SKM-1 treated with dmso at 0.1 percent for 144 hours (cell line): ENCODE results near the gene SDHC.
"Not testable (repeated sequence)": the region's sequence is repeated elsewhere in the genome, so short reads cannot be mapped to it uniquely, and the experiment has no call there.

Experiments used
- DNase-seq: peaks from one replicate; lab custom pipeline; 2025; ENCODE audit not compliant: unreplicated experiment; lab: John Stamatoyannopoulos, UW

Gene SDHC

DNA sequence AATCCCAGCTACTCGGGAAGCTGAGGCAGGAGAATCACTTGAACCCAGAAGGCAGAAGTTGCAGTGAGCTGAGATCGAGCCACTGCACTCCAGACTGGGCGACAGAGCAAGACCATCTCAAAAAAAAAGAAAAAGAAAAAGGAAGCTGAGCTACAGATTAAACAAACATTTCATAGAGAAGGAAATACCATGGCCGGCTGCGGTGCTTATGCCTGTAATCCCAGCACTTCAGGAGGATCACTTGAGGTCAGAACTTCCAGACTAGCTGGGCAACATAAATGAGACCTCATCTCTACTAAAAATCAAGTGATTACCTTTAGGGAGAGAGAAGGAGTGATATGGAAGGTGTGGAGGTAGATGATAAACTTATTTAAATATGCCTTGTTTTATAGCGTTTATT is 67.5 kb downstream of the SDHC start:
- DNase-seq: no peak

DNA sequence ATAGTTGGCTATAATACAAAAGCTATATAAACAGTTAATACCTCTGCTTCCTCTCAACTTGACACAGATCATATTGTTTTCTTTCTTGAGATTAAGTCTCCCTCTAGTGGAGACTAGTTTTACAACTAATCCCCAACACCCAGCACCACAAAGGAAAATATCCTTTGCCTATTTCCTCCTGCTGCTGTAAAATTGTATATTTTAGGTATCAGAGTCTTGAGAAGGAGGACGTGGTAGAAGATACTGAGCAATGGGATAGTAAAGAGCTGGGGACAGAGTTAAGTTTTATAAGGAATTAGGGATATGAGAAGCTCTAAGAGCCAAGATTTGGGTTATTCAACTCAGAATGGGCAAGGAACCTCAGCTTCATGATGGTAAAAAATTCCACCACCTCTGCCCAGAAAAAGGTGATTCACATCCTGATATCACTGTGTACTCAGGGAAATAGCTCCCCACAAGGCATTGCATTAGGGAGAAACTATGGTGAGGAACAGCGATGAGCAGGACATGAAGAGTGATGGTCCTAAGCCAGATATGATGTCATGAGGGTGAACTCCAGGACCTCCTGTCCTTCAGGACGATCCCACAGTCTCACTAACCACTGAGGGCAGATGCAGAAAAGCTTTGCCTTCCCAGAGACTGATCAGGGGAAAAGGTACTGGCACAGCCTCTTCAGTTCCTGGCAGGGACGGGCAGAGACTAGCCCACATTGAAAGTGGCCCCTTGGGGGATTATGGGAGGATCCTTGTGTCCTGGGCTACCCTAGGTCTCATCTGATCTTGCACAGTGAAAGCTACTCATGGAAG is 68.2 kb downstream of the SDHC start:
- peak; percentile 90 for DNase-seq

GRCh38 chr1:161388639-161389038 is 74.5 kb downstream of the SDHC start:
- DNase-seq: no peak

DNA sequence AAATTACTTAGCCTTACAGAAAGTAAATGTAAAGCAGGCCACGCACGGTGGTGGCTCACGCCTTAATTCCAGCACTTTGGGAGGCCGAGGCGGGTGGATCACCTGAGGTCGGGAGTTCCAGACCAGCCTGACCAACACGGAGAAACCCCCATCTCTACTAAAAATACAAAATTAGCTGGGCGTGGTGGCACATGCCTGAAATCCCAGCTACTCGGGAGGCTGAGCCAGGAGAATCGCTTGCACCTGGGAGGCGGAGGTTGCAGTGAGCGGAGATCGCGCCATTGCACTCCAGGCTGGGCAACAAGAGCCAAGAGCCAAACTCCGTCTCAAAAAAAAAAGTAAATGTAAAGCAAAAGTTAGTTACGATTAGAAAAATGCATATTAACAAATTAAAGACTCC is 75.0 kb downstream of the SDHC start:
- DNase-seq: not testable (repeated sequence)

DNA sequence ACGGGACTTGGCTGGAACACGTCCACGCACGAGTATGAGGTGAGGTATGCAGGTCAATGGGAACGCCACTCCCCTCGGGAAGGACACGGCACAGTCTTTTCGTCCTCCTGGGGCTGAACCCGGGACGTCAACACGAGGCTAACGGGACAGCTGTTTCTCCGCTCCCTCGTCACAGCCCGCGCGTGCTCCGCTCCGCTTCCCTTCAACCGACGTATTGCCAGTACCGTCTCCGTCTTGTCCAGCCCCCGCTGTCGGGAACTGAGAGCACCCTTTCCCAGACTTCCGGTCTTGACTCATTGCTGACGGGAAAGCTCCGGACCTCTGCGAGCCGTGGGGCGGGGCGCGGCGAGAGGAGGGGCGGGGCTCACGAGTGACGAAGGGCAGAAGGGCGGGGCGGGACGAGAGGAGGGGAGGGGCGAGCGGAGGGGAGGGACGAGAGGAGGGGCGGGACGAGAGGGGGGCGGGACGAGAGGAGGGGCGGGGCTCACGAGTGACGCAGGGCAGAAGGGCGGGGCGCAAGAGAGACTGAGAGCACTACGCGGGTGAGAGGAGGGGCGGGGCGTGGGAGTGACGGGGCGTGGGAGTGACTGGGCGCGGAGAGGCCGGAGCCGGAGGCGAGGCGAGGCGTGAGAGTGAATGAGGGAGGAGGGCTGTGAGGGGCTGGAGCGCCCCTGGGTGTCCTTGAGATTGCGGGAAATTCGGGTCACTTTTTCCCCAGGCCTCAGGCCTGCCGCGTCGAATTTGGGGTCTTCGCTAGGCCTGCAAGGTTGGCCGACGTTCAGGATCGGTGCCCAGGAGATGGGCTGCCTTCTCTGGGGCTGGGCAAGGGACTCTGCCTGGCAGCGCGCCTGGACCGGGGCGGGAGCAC is 75.7 kb downstream of the SDHC start:
- DNase-seq: peak; percentile 95

GRCh38 chr1:161390559-161390858 is 76.3 kb downstream of the SDHC start:
- DNase-seq: no peak

DNA sequence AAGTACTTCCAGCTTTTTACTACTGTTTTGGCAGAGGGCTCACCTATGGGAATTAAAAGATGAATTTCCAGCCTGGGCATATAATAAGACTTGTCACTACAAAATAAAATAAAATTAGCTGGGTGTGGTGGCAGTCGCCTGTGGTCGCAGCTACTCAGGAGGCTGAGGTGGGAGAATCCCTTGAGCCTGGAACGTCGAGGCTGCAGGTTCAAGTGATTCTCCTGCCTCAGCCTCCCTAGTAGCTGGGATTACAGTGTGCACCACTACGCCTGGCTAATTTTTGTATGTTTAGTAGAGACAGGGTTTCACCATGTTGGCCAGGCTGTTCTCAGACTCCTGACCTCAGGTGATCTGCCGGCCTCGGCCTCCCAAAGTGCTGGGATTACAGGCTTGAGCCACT is 77.0 kb downstream of the SDHC start:
- not testable (repeated sequence) for DNase-seq

DNA sequence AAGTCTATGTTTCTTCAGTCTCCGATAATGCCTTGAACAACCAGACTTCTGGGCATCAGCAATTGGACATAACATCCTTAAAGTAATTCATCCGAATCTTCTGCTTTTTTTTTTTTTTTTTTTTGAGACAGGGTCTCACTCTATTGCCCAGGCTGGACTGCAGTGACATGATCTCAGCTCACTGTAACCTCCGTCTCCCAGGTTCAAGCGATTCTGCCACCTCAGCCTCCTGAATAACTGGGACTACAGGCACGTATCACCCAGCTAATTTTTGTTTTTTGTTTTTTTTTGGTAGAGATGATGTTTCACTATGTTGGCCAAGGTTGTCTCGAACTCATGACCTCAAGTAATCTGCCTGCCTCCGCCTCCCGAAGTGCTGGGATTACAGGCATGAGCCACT is 77.4 kb downstream of the SDHC start:
- DNase-seq: no peak

- no peak for DNase-seq
Measured at GRCh38 chr1:161393151-161393550, 79.0 kb downstream of the SDHC start.

DNA sequence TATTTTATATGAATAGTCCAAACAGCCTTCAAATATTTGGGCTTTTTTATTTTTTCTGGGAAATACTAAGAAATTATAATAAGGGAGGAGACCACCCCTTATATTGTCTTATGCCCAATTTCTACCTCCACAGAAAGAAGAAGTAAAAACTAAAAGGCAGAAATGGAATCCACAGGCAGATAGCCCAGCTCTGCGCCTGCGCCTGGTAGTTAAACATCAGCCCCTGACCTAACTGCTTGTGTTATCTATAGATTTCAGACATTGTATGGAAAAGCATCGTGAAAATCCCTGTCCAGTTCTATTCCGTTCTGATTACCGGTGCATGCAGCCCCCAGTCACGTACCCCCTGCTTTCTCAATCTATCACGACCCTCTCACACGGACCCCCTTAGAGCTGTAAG is 82.9 kb downstream of the SDHC start:
- not testable (repeated sequence) for DNase-seq

- no peak for DNase-seq
Measured at GRCh38 chr1:161398900-161399256, 84.7 kb downstream of the SDHC start.

DNA sequence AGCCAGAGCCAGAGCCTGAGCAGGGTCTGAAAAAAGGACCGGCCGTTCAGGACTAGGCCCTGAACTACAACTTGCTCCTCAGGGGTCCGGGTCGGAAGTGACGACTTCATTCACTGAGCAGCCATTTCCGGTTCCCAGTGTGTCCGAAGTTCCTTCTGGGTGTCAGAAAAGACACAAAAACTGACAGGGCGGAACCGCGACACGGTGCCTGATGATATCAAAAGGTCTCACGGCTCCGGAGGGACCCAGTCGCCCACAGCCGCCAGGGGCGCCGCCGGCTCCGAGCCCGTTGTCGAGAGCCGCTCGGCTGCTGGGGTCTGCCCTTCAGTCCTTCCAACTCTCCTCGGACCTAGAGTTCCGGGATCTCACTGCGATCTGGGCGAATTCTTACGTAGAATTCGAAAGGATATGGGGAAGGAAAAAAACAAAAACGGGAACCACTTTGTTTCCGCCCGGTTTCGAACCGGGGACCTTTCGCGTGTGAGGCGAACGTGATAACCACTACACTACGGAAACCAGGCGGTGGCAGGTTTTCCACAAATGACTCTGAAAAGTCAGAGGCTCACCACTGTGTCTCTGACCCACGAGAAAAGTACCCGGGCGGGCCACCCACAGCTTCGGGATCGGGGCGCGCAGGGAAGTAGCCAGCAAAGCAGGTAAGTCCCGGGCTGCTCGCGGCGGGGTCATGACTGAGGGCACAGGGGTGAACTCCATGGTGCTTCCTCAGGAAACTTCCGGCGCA is 85.2 kb downstream of the SDHC start:
- peak; percentile 98 for DNase-seq

GRCh38 chr1:161402446-161402845 is 88.3 kb downstream of the SDHC start:
- DNase-seq: no peak

- no peak for DNase-seq
Measured at GRCh38 chr1:161404051-161404597, 89.9 kb downstream of the SDHC start.

DNA sequence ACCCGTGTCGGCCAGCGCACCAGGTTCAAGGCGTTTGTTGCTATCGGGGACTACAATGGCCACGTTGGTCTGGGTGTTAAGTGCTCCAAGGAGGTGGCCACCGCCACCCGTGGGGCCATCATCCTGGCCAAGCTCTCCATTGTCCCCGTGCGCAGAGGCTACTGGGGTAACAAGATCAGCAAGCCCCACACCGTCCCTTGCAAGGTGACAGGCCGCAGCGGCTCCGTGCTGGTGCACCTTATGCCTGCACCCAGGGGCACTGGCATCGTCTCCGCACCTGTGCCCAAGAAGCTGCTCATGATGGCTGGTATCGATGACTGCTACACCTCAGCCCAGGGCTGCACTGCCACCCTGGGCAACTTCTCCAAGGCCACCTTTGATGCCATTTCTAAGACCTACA is 92.4 kb downstream of the SDHC start:
- not testable (repeated sequence) for DNase-seq

DNA sequence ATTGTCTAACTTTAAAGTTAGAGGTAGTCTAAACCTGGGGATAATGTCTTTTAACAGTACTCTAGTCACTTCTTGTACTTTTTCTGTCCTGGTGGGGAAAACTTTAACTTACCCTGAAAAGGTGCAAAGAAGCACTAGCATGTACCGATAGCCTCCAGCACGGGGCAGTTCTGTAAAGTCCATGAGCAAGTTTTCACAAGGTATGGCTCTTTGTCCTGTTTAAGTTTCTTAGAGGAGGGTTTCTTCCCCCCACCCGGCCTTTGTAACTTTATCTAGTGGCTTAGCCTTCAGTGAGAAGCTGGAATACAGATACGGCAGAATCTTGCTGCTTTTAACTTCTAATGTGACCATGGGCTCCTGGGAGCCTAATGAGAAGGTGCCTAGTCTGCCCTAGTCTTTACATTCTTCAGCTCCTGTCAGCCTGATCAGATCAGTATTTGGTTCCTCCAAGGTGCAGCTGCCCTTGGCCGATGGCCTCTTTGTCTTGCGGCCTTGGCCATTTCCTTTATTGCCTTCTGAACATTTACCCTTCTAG is 93.3 kb downstream of the SDHC start:
- no peak for DNase-seq

DNA sequence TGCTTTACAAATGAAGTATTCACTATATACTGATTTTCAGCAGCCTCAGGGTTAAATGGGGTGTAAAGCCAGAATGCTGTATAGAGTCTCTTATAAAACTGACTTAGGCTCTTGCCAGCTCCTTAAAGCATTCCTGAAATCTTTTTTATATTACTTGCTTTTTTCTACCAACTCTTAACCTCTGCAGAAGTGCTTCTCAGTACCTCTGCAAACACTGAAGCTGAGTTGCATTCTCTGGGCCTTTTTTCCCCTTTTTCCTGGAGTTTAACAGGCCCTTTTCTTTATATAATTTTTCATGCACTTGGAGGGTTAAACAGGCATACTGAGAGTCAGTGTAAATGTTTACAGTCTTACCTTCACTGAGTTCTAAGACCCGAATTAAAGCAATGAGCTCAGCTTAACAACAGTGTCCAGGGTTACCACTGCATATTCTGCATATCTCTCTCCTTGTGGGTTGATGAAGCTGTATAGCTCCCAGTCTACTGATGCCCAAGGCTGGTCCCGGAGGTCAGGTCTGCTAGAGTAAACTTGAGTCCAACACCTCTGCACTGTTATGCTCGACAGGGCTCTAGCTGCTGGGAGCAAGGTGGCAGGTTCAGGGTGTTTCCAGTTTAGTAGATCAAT is 94.4 kb downstream of the SDHC start:
- no peak for DNase-seq

GRCh38 chr1:161409848-161410635 is 95.9 kb downstream of the SDHC start:
- DNase-seq: not testable (repeated sequence)

GRCh38 chr1:161410636-161410970 is 96.4 kb downstream of the SDHC start:
- not testable (repeated sequence) for DNase-seq
